Kidney (tissue), 14 donors: ENCODE results near the gene TGFBR3. TPM values are rescaled to one million over a fixed set of nuclear protein-coding genes. Genes with fewer than 3 reads are reported as not detected.
A peak's percentile ranks its signal among the peaks of the same experiment; 100 is the strongest.

Source experiments
- DNase-seq, 5 donors: peaks; one replicate each; pipeline ENCODE4 v3.0.0-alpha.2; 2013 to 2020
- FAIRE-seq: peaks from 2 replicates; lab custom pipeline; 2012; peaks lifted over from hg19 to GRCh38; lab: Jason Lieb, UNC
- H3K27ac ChIP-seq, 2 donors: one replicate each; pipeline ENCODE4 v1.7.0; 2013; ENCODE audit warnings: low read depth in 2 of 2, low read length in 2 of 2, inconsistent platforms in 1 of 2
- H3K27me3 ChIP-seq: one replicate; pipeline ENCODE4 v1.7.1; 2013; ENCODE audit warnings: low read length, inconsistent platforms; ENCODE audit not compliant: control insufficient read depth, insufficient read depth
- H3K36me3 ChIP-seq, 3 donors: one replicate each; pipeline versions ENCODE4 v1.7.0 to v1.7.1; 2013; ENCODE audit warnings: low read length in 3 of 3, control low read depth in 1 of 3, inconsistent platforms in 1 of 3; ENCODE audit not compliant: insufficient read depth in 3 of 3, control insufficient read depth in 2 of 3
- H3K4me1 ChIP-seq, 3 donors: one replicate each; pipeline versions ENCODE4 v1.7.0 to v1.7.1; 2013; ENCODE audit warnings: low read length in 3 of 3, inconsistent platforms in 1 of 3, low read depth in 1 of 3; ENCODE audit not compliant: control insufficient read depth in 2 of 3, insufficient read depth in 2 of 3
- H3K4me3 ChIP-seq, 3 donors: one replicate each; pipeline versions ENCODE4 v1.7.0 to v1.8.1; 2013; ENCODE audit warnings: low read length in 3 of 3, control low read depth in 1 of 3, inconsistent platforms in 1 of 3
- H3K9ac ChIP-seq, 3 donors: one replicate each; pipeline versions ENCODE4 v1.7.0 to v1.7.1; 2013; ENCODE audit warnings: low read length in 3 of 3, control low read depth in 1 of 3, inconsistent platforms in 1 of 3
- H3K9me3 ChIP-seq, 3 donors: one replicate each; pipeline versions ENCODE4 v1.7.0 to v1.7.1; 2013; ENCODE audit warnings: low read length in 3 of 3, control low read depth in 1 of 3, inconsistent platforms in 1 of 3; ENCODE audit not compliant: control insufficient read depth in 2 of 3, insufficient read depth in 1 of 3
- CTCF ChIP-seq: IDR thresholded peaks from 3 replicates; pipeline ENCODE4 v1.5.1; 2012; ENCODE audit warnings: mild to moderate bottlenecking, moderate library complexity, borderline replicate concordance; ENCODE audit not compliant: insufficient read depth; ENCODE audit errors: extremely low read depth
- intact Hi-C: fragments of 100-400 bp; cut with DNase I; formaldehyde crosslinking; loops from one replicate; pipeline ENCODE4 v1.11.1; 2022
- polyA plus RNA-seq: library from polyadenylated mRNA; stranded (reverse); fragments of 350-450 nt; fragmentation: Illumina TruSeq; extraction: RNeasy Lipid Tissue Mini Kit (QIAGEN cat#74804); gene quantifications from one replicate; pipeline ENCODE4 v1.2.3, GENCODE V29; 2014; ENCODE audit warnings: low read depth, low replicate concordance; ENCODE audit not compliant: insufficient read depth
- total RNA-seq: library from RNA; stranded (reverse); fragmentation: NEBNext Ultra II Directional; extraction: Animal tissue kit (Norgen Biotek cat#: 25700); gene quantifications from one replicate; pipeline ENCODE4 v1.2.1, GENCODE V29; 2021
- donor health status: control.
- donor health status: control.
- donor health status: control.
- donor health status: control.
- donor health status: control.
- donor health status: DM: yes; HTN: yes; CAD: no.
- donor health status: Normal renal cell carcinoma (clear cell type).

The TGFBR3 gene
- total and polyA plus RNA-seq, 2 donors from 2014 or later, result 15.8 to 57.9 TPM

- H3K4me3 ChIP-seq, result no peak overlapping the region
- TF ChIP-seq CTCF, result no peak
- H3K36me3 ChIP-seq, result no peaks in the 10 kb centered on the region
- no peak overlapping the region for H3K27ac ChIP-seq
- no peak for DNase-seq
- no peaks in the 10 kb centered on the region for H3K4me1 ChIP-seq
- no peak overlapping the region for H3K9ac ChIP-seq
- intact Hi-C loops, result loop anchor here (5.0 kb wide), 1 partner anchor 409 kb away; no protein-coding TSS in a partner anchor
- no peaks in the 10 kb centered on the region for H3K9me3 ChIP-seq
- H3K27me3 ChIP-seq, result no peaks in the 10 kb centered on the region
- no peak for FAIRE-seq
Measured at GRCh38 chr1:91925644-91926435, 39.9 kb upstream of the TGFBR3 start.

GRCh38 chr1:91924146-91924545 is 38.2 kb upstream of the TGFBR3 start:
- FAIRE-seq, result no peak
- DNase-seq, result no peak
- Histone ChIP-seq H3K4me3 (no peak overlapping the region), H3K36me3 (no peaks in the 10 kb centered on the region), H3K27ac (no peak overlapping the region), H3K9me3 (no peaks in the 10 kb centered on the region), H3K27me3 (no peaks in the 10 kb centered on the region), H3K9ac (no peak overlapping the region), H3K4me1 (no peaks in the 10 kb centered on the region)
- no peak for TF ChIP-seq CTCF
- intact Hi-C loops, result no loop called here

GRCh38 chr1:91919962-91920361 is 34.0 kb upstream of the TGFBR3 start:
- Histone ChIP-seq H3K27me3 (no peaks in the 10 kb centered on the region), H3K4me3 (no peak overlapping the region), H3K27ac (no peak overlapping the region), H3K9me3 (no peaks in the 10 kb centered on the region), H3K36me3 (no peaks in the 10 kb centered on the region), H3K4me1 (no peaks in the 10 kb centered on the region), H3K9ac (no peak overlapping the region)
- FAIRE-seq (no peak), DNase-seq (peak in 1 of 5 donors; percentile 10)
- intact Hi-C loops, result no loop called here
- no peak for TF ChIP-seq CTCF
